ENCODE measurements around the gene NCKAP5.

The NCKAP5 gene

DNA sequence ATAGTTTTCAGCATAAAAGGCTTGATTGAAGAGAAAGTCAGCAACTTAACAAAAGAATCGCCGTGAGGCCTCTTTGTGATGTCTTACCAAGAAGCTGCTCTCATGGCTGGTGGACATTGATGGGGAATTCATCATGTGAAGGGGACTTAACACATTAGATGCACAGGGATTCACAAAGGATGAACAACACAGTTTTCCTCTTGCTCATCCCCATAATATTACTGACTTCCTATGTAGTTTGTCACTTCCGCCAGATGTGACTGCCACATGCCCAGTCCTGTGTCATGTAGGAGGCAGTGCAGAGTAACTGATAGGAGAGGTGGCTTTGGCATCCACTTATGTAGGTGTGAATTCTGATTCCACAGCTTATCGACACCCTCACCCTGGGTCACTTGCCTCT lies 665.6 kb downstream of the NCKAP5 start:
- no peak for DNase-seq

DNA sequence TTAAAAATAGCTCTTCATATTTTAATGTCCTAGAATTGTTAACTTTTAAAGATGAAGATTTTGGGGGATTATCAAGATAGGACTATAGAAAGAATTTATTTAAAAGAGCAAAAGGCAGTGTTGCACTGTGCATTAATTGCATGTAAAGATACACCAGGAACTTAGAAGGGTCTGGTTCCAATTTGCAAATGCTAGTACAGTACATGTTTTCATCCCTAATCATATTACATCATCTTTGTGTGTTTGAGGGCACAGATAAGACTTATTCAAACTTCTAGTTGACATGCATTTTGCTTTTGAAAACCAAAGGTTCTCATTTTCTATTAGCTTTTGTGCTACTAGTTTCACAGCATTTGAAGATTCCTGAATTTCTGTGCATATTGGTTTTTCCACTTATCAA lies 666.6 kb downstream of the NCKAP5 start:
- no peak for DNase-seq

DNA sequence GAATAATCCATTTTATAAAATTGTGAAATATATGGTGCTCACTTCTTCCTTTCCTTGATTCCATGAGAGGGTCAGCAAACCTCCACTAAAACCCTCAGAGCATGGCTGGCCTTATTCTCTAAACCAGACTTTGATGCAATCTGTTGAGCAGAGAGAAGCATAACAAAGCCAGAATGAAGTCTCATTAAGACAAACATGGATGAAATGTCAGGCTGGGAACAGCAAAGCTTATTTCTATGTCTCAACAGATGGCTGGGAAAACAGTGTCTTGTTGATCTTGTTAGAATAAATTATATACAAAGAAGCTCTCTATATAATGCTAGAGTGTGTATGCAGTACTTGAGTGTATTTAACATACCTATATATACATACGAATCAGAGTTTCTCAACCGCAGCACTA lies 671.2 kb downstream of the NCKAP5 start:
- DNase-seq = no peak

DNA sequence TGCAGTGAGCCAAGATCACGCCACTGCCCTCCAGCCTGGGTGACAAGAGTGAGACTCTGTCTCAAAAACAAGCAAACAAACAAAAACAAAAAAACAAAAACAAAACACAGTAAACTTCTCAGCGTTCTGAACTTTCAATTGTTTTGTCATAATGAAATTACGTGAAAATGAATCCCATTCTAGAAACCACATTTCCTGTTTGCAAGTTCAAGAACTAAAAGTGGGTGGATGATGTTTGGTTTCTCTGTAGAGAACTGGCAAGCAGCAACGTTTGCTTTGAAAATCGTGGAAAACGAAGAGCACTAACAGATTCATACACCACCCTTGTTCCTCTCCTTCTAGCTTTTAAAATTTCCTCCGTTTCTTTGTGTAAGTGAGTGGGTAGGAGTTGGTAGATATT lies 672.2 kb downstream of the NCKAP5 start:
- no peak for DNase-seq

DNA sequence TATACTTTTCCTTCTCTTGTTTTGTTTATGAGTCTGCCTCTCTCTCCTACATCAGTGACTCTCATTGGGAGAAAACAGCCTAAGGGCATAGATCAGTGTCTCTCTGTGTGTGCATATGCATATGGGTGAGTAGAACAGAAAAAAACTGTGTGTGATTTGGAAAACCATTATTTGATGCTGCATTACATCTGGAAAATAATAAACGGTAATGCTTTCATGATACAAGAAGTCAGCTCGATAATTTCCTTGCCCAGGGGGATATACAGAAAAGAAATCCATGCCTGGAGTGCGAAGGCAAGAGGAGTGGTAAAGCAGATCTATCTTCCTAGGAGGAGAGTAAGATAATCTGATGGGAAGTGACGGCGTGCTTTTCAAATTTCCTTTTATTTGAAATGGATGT lies 676.8 kb downstream of the NCKAP5 start:
- DNase-seq = no peak

DNA sequence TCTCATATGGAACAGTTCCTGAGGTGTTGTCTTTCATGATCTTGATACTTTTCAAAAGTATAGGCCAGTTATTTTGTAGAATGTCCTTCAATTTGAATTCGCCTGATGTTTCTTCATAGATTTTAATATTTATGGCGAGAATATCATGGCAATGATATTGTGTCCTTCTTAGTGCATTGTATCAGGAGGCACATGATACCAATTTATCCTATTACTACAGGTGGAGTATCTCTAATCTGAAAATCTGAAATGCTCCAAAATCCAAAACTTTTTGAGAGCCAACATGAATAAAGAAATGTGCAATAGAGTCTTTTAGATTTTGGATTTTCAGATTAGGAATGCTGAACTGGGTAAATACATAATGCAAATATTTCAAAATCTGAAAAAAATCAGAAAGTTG lies 681.7 kb downstream of the NCKAP5 start:
- DNase-seq = no peak

DNA sequence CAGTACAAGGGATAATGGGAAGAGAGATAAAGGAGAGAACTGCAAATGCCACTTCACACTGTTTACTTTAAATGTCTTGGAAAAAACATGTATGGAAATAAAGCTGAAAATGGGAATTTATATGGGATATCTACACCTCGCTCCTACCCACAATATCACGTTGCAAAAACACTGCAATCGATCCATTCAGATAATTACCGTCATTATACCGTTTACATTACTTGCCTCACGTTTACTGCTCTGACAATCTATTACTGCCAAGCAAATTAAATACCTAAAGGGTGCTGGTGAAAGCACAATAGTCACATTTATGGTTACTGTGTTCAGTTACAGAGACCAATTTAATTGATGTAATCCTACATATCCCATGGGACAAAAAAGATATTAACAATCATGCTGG lies 683.6 kb downstream of the NCKAP5 start:
- DNase-seq = no peak

DNA sequence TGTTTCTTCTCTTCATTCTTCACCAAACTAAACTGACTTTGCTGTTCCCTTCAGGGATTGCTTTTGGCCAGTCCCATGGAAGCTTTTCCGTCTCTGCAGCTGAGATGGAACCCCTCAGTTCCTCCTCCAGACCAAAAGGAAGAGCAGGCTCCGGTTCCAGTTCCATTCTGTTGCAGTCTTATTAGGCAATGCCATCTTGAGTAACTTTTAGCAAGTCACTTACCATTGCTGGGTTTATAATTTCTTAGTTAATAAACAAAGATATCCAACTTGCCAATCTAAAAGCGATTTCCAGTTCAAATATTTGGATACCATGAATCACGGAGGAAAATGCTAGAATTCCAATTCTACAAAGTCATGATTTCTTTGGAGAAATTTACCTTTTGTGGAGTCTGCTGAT lies 684.0 kb downstream of the NCKAP5 start:
- DNase-seq = no peak

DNA sequence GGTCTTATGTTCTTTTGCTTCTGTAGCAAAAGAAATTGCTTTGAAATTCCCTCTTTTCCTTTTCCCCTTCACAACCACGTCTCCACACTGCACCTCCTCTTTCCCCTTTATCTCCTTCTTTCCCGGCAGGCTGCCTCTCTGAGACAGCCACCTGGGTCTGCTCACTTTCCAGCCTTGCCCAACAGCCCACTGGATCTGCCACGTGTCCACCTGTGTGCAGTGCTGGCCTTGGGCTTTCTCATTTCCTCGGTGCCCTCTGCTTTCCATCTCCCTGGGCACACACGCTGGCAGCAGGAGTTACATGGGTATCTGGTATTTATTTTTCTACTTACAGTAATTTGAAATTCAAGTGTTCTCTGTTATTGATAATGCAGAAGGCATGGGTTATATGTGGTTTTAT lies 684.8 kb downstream of the NCKAP5 start:
- no peak for DNase-seq

DNA sequence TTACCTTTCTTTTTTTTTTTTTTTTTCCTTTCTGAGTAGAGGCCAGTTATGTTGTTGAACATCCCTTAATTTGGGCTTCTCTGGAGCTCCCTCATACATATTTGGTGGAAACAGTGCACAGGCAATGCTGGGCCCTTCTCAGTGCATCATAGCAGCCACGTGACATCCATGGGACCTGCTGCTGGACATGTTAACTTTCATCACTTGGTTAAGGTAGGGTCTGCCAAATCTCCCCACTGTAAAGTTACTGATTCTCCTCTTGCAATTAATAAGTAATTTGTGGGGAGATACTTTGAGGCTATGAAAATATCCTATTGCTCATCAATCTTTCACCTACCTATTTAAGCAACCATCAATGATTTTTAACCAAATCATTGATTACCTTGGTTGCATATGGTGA lies 686.7 kb downstream of the NCKAP5 start:
- DNase-seq = no peak

DNA sequence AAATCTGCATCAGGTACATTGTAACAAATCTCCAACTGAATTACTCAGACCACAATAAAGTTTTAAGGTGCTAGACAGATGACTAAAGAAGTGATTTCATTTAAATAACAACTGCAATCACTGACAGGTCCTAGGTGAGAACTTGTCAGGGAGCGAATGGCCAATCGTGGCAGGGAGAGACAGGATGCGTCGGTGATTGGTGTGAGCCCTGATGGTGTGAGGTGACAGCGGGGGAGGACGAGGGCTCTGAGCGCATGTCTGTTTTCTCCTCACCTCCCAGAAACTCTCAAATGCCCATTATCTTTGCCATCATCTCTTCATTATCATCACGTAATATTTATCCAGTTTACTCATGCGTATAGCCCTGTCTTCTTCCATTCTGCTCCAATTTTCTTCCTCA lies 690.3 kb downstream of the NCKAP5 start:
- DNase-seq = no peak

DNA sequence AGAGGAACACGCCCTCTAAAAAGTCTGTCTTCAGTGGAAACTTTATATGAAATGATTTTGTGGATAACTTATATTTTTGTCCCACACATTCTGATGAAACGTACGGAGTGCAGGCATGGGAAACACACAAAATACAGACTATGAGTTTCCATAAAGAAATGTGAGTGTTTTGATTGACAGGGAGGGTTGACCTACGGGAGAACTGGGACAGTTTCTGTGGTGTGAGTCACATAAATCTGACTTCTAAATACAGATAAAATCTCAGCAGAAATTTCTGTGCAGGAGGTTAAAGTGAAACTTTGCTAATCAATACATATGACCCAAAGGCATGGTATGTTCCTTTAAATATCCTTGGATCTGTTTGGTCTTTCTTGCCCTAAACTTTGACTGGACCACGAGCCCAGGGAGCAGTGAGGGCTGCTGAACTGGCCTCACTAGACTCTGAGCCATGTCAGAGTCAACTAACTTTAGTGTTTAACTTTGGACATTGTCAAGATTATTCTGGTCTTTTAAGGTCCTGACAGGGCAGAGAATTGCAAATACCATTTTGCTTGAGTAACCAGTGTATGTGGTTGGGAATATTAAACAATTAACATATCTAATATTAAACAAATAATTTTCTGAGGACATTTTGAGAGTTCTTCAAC lies 691.4 kb downstream of the NCKAP5 start:
- DNase-seq = no peak

DNA sequence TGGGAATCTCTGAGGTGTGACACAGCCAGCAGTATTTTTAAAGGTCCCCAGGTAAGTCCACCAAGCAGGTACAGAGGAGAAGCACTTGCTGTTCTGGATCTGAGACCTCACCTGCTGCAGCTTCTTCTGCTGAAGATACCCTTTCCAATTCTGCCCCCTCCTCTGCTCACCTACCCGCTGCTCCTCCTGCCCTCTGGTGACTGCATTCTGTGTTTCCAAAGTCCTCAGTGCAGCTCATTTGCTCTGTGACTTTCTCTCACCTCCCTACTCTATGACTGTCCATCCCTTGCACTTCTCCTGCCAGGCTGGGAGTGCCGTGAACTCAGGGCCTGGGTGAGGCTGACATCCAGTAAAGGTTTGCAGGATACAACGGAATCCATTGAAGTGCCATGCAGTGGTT lies 693.1 kb downstream of the NCKAP5 start:
- DNase-seq = no peak

DNA sequence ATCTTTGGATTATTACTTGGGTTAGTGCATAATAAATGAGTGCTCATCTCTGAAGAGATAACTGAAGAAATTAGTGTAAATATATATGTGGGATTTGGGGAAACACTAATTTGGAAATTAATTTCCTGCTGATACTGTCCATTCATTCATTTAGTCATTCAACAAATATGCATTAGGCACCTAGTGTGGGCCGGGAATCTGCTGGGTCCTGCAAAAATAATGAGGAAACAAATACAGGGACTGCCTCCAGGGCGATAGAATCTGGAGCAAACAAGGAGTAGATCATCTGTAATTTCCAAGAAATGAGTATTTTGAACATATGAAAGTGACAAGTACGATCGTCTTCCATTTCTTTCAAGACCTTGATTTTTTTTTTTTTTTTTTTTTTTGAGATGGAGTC lies 694.5 kb downstream of the NCKAP5 start:
- DNase-seq = no peak

DNA sequence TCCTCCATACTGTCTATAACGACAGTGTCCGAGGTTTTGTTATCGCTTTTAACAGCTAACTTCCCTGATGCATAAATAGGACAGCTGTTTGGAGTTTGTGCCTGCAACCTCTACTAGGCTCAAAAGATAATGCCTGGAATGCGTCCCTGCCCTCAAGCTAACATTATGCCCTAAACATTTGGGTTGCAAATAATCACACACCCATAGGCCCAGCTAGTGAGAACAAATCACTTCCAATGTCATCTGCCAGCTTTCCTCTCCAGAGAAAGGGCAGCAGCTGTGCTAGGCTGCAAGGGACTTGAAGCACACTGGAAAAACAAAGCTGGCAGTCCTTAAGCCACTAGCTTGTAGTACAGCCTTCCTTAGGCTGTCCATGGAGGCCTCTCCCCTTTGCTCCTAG lies 696.4 kb downstream of the NCKAP5 start:
- peak; percentile 64 for DNase-seq

DNA sequence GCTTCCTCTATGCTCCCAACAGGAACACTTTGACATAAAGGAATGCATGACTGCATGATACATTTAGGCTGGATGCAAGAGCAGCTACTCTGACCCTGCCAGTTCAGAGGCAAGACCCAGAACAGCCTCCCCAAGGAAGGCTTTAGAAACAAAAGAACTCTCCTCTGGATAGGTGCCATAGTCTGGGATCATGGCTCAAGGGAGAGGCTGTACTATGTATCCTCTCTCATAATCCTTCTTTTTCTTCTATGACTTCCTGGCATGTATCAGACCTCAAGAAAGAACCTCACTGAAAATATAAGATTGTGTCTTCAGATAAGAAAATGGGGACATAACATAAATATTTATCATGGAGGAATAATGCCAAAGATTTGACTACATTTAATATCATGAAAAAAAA lies 704.3 kb downstream of the NCKAP5 start:
- no peak for DNase-seq

DNA sequence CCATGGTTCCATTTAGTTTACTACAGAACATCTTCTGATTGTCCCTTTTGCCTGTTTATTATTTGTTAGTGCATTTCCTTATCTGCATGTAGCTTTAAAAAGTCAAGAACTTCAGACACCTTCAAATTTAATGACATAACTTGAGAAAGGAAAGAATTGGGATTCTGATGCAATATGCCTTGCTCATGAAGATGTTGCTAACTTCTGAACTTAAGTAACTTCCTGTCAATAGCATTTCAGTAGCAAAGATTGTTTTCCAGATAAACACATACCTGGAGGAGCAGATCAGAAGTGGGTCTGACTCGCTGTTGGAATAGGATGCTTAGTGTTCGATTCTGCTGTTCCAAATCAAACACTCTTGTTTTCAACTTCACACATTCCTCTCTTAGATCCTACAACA lies 708.0 kb downstream of the NCKAP5 start:
- no peak for DNase-seq

DNA sequence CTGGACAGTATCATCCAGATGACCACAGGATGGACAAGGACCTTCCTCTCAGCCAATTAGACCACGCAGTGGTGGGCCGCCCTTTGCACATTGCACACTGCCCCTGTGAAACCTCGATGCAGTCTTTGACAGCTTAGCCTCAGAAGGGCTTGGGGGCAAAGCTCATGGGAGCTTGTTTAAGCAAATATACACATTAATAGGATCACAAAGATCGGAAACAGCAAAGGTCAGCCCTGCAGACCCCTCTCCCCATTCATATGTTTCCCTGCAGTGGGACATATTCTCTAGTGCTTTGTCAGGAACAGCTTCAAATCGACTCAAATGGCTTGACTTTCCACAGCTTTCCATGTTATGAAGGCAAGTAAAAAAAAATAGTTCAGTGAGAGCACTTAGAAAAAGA lies 708.7 kb downstream of the NCKAP5 start:
- no peak for DNase-seq

DNA sequence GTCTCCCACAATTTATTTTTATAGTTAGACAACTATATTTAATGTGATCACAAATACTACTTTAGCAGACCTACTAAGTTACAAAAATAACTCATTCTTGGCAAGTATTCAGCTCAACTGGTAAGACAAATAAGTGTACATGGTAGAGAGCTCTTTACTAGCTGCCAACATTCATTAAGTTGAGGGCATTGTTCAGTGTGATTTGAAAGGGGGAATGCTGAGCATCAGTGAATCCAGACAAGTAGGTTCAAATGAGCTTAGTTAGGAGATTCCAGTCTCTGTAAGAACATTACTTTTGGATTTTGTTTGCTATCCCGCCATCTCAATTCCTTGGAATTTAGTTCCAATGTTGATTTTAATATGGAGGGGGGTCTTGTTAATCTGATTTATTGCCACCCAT lies 710.9 kb downstream of the NCKAP5 start:
- DNase-seq = no peak

DNA sequence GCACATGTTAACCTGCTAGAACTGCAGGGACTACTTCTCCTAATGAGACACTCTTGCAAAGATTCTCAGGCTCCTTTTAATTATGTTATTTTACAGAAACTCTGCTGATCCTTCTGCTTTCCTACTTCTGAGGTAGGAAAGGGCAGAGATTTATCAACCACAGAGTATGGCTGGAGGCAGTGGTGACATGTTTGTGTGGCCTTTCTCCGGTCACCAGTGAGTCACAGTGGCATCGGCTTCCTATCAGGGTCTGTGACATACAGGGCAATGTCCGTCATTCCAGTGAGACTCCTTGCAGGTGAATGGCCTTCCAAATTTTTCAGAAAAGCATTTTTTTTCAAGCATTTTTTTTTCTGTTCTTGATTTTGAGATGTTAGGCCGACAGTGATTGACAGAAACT lies 717.6 kb downstream of the NCKAP5 start:
- no peak for DNase-seq

DNA sequence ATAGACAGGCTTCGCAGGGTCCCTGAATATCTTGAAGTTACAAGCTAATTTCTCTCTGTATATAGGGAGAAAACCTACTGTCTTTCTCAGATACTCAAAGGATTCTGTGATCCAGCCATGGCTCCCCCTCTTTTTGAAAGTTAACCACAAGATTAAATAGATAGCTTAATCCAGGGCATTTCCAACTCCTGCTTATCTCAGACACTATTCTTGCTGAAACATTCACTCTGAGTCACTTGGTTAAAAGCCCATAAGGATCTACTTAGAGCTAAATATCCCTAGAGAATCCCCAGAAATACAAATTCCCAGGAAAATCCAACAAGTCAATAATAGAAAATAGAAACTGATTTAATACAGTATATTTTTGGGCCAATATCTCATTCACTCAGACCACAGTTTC lies 719.1 kb downstream of the NCKAP5 start:
- DNase-seq = no peak

DNA sequence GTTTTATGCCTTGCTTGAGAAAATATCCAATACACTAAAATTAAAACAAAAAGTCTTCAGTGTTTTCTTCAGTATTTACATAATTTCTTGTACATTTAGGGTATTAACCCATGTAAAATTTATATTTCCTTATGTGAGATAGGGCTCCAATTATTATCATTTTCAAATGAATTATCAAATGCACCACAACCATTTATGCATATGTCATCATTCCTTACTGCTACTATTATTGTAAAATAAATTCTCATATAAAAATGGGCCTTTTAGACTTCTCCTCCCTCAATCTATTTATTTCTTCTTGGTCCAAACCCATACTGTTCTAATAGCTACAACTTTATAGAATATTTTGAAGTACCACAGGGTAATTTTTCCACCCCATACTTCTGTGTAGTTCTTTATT lies 722.9 kb downstream of the NCKAP5 start:
- DNase-seq = no peak

DNA sequence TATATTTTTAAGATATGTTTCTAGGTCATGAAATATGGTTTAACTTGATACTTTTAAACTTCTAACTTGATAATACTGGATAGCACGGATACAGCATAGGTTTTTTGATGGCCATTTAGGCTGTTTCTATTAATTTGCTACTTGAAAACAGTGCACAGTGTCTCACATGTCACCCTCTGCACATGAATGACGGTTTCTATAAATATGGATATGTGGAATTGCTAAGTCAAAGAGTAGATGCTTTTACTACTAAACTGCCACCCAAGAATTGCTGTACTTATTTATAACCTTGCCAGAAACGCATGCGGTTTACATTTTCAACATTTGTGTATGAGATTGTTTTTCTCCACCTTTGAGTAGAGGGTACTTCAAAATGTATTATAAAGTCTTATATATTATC lies 723.7 kb downstream of the NCKAP5 start:
- no peak for DNase-seq

DNA sequence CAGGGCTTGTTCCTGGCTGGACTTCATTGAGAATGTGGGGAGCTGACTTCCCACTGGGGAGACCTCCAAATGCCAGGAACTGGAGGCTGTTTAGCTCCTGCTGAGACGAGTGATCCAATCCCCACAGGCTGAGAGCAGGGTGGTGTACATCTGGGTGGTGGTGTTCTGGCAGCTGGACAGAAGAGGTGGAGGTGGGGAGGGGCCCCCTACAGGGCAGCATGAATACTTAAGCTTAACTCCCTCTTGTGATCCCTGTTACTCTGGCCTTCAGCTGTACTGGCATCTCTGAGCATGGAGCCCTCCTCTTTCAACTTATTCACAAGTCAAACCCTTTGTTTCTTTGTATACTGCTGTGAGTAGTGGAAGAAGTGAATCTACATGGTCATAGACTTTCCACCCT lies 730.5 kb downstream of the NCKAP5 start:
- DNase-seq = no peak

DNA sequence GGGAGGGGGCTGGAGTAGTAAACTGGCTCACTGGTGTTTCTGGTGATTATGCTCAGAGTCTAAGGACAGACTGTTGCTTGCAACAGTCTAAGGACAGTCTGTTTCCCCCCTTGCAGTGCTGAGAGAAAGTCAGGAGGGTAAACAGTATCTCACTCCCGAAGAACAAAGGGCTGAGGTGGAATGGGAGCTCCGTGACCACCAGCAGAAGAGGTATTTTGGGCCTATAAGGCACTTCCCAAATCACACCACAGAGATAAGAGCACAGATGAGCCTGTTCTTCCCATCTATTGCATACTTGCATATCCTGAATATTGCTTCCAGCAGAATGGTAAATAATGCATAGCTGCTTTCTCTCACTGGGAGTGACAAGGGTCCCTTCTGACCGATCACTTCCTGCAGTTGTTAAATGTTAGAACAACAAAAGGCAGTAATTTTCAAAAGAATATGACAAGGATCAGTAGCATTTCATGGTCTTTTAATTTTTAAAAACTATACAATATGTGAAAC lies 737.9 kb downstream of the NCKAP5 start:
- DNase-seq = peak; percentile 72

DNA sequence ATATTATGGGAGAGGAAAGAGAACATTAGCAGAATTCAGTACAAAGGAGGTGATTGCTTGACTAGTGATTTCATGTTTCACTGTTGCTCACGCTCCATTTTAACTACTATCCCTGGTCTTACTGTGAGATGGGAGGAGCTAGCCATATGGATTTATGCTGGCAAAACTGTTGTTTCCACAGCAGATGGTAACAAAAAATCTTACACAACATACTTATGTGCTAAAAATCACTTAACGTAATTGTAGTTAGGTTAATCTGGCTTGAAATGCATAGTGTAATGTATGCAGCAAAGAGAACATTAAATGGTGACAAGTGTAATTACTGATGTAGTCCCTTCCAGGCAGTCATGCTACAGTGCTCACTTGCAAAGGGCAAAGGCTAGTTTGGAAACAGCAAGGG lies 742.7 kb downstream of the NCKAP5 start:
- DNase-seq = no peak
